T47D (cell line): ENCODE measurements around the gene LCLAT1.
"Not testable (repeated sequence)": the region's sequence is repeated elsewhere in the genome, so short reads cannot be mapped to it uniquely, and the experiment has no call there.

ENCODE experiments used
- DNase-seq, 2 experiments: peaks; one replicate each; pipeline versions ENCODE4 v3.0.0 to v3.0.0-alpha.2; 2011 to 2012; ENCODE audit warnings: low read depth in 1 of 2, low spot score in 1 of 2
- JUND ChIP-seq: IDR thresholded peaks from 2 replicates; pipeline ENCODE4 v1.6.1; 2012; ENCODE audit warnings: low read depth
- in situ Hi-C: cut with HindIII; loops from 2 replicates; pipeline ENCODE4 v1.10.0; 2016; ENCODE audit warnings: low sequenced_read_pairs, low pct_unique_long_range_greater_than_20kb

Gene LCLAT1

GRCh38 chr2:30505500-30506180, 58.6 kb downstream of the LCLAT1 start:
- in situ Hi-C loops, result no loop called here
- no peak for DNase-seq
- no peak for TF ChIP-seq JUND

DNA sequence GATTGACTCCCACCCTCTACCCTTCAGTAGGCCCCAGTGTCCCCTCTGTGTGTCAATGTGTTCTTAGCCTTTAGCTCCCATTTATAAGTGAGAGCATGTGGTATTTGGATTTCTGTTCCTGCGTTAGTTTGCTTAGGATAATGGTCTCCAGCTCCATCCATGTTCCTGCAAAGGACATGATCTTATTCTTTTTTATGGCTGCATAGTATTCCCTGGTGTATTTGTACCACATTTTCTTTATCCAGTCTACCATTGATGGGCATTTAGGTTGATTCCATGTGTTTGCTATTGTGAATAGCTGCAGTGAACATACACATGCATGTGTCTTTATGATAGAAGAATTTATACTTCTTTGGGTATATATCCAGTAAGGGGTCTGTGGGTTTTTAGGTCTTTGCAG, 60.4 kb downstream of the LCLAT1 start:
- in situ Hi-C loops, result not testable (repeated sequence)

DNA sequence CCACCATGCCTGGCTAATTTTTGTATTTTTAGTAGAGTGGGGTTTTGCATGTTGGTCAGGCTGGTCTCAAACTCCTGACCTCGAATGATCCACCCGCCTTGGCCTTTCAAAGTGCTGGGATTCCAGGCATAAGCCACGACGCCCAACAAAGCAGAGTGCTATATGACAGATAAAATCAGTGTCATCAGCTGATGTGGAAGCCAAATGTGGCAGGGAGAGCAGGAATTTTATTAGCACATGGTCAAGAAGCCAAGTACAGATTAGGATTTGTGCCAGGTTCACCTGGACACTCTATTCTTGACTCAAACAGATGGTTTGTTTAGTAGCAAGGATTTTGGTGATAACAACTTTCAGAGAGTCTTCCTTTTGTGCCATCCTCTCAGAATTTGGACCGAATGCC, 62.7 kb downstream of the LCLAT1 start:
- TF ChIP-seq JUND, result no peak
- in situ Hi-C loops, result no loop called here
- no peak for DNase-seq

More for the DNA sequence above, 60.4 kb downstream of the LCLAT1 start:
- not testable (repeated sequence) for DNase-seq

GRCh38 chr2:30510409-30510808, 63.4 kb downstream of the LCLAT1 start:
- in situ Hi-C loops, result no loop called here
- no peak for DNase-seq
- no peak for TF ChIP-seq JUND

GRCh38 chr2:30511122-30512083, 64.4 kb downstream of the LCLAT1 start:
- in situ Hi-C loops, result no loop called here
- no peak for TF ChIP-seq JUND
- no peak for DNase-seq

DNA sequence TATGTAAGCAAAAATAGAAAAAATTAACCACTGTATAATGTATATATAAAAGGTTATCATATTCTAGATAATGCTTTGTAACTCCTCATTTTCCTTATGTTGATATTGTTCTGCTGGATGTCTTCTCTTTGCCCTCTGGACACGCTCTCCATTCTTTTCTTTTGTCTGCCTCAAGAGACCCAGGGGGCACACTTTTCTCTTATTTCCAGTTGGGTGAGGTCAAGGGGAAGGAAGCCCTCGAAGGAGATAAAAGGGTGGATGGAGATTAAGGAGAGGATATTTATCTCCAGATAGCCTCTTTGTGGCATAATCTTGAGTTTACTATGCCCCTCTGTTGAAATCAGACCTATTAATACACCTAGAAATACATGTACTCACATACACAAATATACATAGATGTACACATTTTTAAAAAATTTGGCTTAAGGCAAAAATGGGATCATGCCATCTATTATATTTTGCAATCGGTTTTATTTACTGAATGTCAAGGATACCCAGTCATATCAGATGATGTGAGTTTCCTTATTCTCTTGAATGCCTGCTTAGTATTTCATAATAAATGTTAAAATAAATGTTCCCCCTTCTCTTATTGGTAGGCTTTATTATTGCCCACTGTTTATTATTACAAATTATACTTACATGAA, 65.3 kb downstream of the LCLAT1 start:
- in situ Hi-C loops, result no loop called here
- TF ChIP-seq JUND, result no peak
- DNase-seq, result no peak

DNA sequence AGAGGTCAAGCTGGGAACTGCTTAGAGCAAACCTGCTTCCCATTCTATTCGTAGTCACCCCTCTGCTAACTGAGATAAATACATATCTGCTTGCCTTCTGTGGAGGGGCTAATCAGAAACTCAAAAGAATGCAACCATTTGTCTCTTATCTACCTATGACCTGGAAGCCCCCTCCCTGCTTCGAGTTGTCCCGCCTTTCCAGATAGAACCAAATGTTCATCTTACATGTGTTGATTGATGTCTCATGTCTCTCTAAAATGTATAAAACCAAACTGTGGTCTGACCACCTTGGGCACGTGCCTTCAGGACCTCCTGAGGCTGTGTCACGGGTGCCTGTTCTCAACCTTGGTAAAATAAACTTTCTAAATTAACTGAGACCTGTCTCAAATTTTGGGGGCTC, 66.6 kb downstream of the LCLAT1 start:
- in situ Hi-C loops, DNase-seq: not testable (repeated sequence)

DNA sequence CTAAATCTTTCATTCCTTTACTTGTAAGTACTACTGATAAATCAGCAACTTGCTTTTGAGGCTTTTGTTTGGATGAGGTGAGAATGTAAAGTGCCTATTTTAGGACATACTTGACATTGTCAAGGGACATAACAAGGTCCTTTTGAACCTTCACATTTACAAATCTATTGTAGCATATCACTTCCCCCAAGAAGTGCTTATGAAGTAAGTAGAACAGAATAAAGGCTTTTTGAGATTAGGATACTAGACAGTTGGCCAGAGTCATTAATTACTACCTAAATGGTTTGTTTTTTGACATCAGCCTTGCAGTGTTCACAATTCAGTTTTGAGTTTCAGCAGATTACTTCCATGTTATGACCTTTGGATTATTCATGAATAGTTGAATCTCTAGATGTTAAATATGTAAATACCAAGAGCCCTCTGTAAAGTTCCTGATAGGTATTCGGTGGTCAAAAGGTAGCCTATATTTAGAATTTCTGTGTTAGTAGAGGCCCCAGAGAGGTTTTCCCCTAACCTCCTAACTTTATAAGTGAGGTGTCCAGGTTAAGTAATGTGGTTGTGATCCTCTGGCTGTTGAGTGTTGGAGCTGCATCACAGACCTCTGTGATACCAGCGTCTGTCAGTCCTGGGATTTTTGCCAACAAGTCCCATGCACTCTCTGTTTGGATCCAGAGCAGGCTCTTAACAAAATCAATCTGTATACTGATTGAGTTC, 67.2 kb downstream of the LCLAT1 start:
- no peak for DNase-seq
- in situ Hi-C loops, result no loop called here
- no peak for TF ChIP-seq JUND

DNA sequence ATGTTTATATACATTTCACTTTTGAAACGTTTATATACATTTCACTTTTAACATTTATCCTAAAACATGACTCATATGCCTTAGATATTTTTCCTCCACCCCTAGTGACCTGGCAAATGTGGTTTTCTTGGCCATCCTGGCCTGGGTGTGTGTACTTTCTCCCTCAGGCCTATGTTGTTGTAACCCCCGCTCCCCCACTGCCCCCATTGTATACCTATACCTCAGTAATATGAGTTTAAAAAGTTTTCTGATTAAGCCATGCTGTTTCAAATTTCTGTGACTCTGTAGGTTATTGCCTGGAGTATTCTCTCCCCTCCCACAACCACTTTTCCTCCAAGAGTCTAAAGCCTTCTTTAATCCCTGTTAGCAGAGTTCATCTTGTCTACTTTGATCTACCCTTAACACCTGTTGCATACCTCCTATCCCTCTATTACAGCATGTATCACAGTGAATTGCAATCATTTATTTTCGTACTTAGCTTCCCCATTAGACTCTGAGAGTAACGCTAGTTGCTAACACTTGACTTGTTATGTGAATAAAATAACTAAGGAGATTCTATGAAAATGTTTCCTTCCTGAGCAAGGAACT, 67.9 kb downstream of the LCLAT1 start:
- in situ Hi-C loops, result no loop called here
- DNase-seq, result no peak
- TF ChIP-seq JUND, result no peak

- no peak for DNase-seq
- in situ Hi-C loops, result no loop called here
- TF ChIP-seq JUND, result no peak
These were observed 69.1 kb downstream of the LCLAT1 start for GRCh38 chr2:30516166-30516565.

- DNase-seq, result no peak
- TF ChIP-seq JUND, result no peak
- in situ Hi-C loops, result no loop called here
These were observed 72.8 kb downstream of the LCLAT1 start for GRCh38 chr2:30519796-30520195.

GRCh38 chr2:30522421-30522820, 75.4 kb downstream of the LCLAT1 start:
- in situ Hi-C loops, result no loop called here
- no peak for DNase-seq
- TF ChIP-seq JUND, result no peak
